HepG2 (cell line): ENCODE results near the gene MED22. TPM values are rescaled to one million over a fixed set of nuclear protein-coding genes. Genes with fewer than 3 reads are reported as not detected.

Experiments used
- ETV5 ChIP-seq: IDR thresholded peaks from 2 replicates; pipeline ENCODE4 v1.6.1; 2018; ENCODE audit warnings: missing biosample characterization, missing genetic modification reagents, inconsistent platforms, borderline replicate concordance
- EZH2 ChIP-seq: conservative IDR thresholded peaks from 2 replicates; pipeline ENCODE4 v1.6.1; 2012; ENCODE audit warnings: mild to moderate bottlenecking, low read depth, low read length, moderate library complexity
- FOSL2 ChIP-seq: sonication (generic); formaldehyde crosslinking; IDR thresholded peaks from 2 replicates; pipeline ENCODE4 v1.4.0; 2020; ENCODE audit warnings: missing genetic modification reagents
- KAT2B ChIP-seq: fragments of 150-350 bp; IDR thresholded peaks from 2 replicates; pipeline ENCODE4 v1.6.1; 2014; ENCODE audit warnings: low read depth, low read length, borderline replicate concordance
- MED8 ChIP-seq: sonication (generic); formaldehyde crosslinking; IDR thresholded peaks from 2 replicates; pipeline ENCODE4 v1.8.1; 2023; ENCODE audit warnings: mild to moderate bottlenecking, missing genetic modification reagents; ENCODE audit not compliant: insufficient replicate concordance
- MEF2D ChIP-seq: sonication (generic); formaldehyde crosslinking; IDR thresholded peaks from 2 replicates; pipeline ENCODE4 v1.5.1; 2020; ENCODE audit warnings: mild to moderate bottlenecking, missing genetic modification reagents
- MLLT10 ChIP-seq: sonication (generic); formaldehyde crosslinking; IDR thresholded peaks from 2 replicates; pipeline ENCODE4 v1.4.0; 2020; ENCODE audit warnings: missing genetic modification reagents
- SKI ChIP-seq: fragments of 450-650 bp; IDR thresholded peaks from one replicate; pipeline ENCODE4 v1.6.1; 2018; ENCODE audit warnings: mild to moderate bottlenecking; ENCODE audit not compliant: partially characterized antibody
- THAP11 ChIP-seq: IDR thresholded peaks from 2 replicates; pipeline ENCODE4 v1.6.1; 2016; ENCODE audit warnings: missing biosample characterization, missing genetic modification reagents
- ZNF878 ChIP-seq: sonication (generic); formaldehyde crosslinking; IDR thresholded peaks from 2 replicates; pipeline ENCODE4 v1.8.1; 2023; ENCODE audit warnings: mild to moderate bottlenecking, missing genetic modification reagents, moderate library complexity
- polyA plus RNA-seq, 8 experiments: library from polyadenylated mRNA; depleted of rRNA in 3 of 8; stranded (reverse) in 7 of 8; unstranded in 1 of 8; fragments of >200 nt; fragmentation: Illumina TruSeq in 4 of 8; extraction: Trizol in 4 of 8; gene quantifications; 2 replicates each; pipeline versions ENCODE4 v1.2.1 to v1.2.3, GENCODE V29; 2011 to 2016; ENCODE audit warnings: low read depth in 4 of 8, missing spikeins in 1 of 8, mixed read lengths in 1 of 8; ENCODE audit not compliant: insufficient read depth in 1 of 8
- total RNA-seq, 5 experiments: library from RNA; depleted of rRNA; stranded (reverse); fragments of >200 nt; fragmentation: Illumina TruSeq; extraction: Trizol; gene quantifications; 2 replicates each; pipeline ENCODE4 v1.2.3, GENCODE V29; 2016; ENCODE audit warnings: low read depth in 1 of 5
- TF ChIP-seq, protein P1 (sequence below): sonication (generic); formaldehyde crosslinking; IDR thresholded peaks from 2 replicates; pipeline ENCODE4 v1.4.0; 2020; ENCODE audit warnings: missing genetic modification reagents, borderline replicate concordance
- TF ChIP-seq, protein P2 (sequence below): sonication (generic); formaldehyde crosslinking; IDR thresholded peaks from 2 replicates; pipeline ENCODE4 v1.5.1; 2020; ENCODE audit warnings: mild to moderate bottlenecking, missing genetic modification reagents

Gene MED22
- total and polyA plus RNA-seq, 2 of the 13 experiments (the other 11 are each of a cell fraction or from before 2014, with no cell fraction given): 15.8 to 22.1 TPM

DNA sequence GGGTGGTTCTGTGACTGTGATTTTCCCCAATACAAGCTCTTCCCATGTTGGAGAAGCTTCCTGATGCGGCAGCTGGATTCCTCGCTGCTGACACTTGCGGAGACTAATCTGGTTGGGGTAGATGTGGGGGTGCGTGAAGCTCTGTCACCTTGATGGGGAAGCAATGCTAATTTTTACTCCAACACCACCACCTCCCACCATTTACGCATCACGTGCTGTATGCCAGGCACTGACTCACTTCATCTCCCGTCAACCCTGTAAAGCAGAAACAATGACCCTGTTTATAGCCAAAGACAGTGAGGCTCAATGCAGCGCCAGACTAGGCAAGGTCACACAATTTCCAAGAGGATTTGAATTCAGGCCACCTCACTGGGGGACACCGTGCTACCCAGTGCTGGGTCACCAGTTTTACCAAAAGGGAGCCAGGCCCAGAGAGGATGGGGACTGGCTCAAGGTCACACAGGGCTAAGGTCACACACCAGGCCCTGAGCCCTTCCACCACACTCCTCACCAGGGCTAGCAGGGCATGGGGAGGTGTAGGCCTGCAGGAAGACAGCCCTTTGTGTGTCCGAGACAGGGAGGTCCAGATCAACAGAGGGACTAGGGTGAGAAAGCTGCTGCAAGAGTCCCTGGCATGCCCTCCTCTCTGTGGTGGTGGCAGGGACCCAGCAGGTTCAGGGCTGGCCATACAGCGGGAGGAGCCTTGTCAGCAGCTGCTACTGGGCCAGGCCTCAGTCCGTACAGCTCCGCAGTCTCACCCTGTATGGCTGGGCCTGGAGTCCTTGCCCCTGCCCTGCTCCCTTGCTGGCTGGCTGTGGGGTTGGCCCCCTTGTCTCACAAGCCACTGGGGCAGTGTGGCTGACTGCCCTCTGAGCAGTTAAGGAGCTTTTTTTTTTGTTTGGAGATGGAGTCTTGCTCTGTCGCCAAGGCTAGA, 31.5 kb upstream of the MED22 start (continued):
- TF ChIP-seq, protein P1, sequence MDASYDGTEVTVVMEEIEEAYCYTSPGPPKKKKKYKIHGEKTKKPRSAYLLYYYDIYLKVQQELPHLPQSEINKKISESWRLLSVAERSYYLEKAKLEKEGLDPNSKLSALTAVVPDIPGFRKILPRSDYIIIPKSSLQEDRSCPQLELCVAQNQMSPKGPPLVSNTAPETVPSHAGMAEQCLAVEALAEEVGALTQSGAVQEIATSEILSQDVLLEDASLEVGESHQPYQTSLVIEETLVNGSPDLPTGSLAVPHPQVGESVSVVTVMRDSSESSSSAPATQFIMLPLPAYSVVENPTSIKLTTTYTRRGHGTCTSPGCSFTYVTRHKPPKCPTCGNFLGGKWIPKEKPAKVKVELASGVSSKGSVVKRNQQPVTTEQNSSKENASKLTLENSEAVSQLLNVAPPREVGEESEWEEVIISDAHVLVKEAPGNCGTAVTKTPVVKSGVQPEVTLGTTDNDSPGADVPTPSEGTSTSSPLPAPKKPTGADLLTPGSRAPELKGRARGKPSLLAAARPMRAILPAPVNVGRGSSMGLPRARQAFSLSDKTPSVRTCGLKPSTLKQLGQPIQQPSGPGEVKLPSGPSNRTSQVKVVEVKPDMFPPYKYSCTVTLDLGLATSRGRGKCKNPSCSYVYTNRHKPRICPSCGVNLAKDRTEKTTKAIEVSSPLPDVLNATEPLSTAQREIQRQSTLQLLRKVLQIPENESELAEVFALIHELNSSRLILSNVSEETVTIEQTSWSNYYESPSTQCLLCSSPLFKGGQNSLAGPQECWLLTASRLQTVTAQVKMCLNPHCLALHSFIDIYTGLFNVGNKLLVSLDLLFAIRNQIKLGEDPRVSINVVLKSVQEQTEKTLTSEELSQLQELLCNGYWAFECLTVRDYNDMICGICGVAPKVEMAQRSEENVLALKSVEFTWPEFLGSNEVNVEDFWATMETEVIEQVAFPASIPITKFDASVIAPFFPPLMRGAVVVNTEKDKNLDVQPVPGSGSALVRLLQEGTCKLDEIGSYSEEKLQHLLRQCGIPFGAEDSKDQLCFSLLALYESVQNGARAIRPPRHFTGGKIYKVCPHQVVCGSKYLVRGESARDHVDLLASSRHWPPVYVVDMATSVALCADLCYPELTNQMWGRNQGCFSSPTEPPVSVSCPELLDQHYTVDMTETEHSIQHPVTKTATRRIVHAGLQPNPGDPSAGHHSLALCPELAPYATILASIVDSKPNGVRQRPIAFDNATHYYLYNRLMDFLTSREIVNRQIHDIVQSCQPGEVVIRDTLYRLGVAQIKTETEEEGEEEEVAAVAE (CRISPR knock-in tag): no peak
- TF ChIP-seq ZNF878 (no peak), FOSL2 (CRISPR knock-in tag) (peak; percentile 79), MLLT10 (CRISPR knock-in tag) (no peak), THAP11 (CRISPR knock-in tag) (no peak), KAT2B (no peak), MEF2D (CRISPR knock-in tag) (no peak), ETV5 (no peak), SKI (no peak), MED8 (no peak), EZH2 (no peak)
- TF ChIP-seq, protein P2, sequence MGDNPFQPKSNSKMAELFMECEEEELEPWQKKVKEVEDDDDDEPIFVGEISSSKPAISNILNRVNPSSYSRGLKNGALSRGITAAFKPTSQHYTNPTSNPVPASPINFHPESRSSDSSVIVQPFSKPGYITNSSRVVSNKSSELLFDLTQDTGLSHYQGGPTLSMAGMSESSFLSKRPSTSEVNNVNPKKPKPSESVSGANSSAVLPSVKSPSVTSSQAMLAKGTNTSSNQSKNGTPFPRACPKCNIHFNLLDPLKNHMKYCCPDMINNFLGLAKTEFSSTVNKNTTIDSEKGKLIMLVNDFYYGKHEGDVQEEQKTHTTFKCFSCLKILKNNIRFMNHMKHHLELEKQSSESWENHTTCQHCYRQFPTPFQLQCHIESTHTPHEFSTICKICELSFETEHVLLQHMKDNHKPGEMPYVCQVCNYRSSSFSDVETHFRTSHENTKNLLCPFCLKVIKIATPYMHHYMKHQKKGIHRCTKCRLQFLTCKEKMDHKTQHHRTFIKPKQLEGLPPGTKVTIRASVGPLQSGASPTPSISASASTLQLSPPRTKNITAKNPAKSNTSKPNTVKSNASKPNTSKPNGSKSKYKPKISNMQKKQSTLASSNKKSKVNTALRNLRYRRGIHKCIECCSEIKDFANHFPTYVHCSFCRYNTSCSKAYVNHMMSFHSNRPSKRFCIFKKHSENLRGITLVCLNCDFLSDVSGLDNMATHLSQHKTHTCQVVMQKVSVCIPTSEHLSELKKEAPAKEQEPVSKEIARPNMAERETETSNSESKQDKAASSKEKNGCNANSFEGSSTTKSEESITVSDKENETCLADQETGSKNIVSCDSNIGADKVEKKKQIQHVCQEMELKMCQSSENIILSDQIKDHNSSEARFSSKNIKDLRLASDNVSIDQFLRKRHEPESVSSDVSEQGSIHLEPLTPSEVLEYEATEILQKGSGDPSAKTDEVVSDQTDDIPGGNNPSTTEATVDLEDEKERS (CRISPR knock-in tag): no peak
- TF ChIP-seq, all 625 proteins: peak for 12
